ENCODE measurements around the gene NTSR1. TPM values are rescaled to one million over a fixed set of nuclear protein-coding genes. Genes with fewer than 3 reads are reported as not detected.

The NTSR1 gene
- not detected in 2 replicates for total RNA-seq

DNA sequence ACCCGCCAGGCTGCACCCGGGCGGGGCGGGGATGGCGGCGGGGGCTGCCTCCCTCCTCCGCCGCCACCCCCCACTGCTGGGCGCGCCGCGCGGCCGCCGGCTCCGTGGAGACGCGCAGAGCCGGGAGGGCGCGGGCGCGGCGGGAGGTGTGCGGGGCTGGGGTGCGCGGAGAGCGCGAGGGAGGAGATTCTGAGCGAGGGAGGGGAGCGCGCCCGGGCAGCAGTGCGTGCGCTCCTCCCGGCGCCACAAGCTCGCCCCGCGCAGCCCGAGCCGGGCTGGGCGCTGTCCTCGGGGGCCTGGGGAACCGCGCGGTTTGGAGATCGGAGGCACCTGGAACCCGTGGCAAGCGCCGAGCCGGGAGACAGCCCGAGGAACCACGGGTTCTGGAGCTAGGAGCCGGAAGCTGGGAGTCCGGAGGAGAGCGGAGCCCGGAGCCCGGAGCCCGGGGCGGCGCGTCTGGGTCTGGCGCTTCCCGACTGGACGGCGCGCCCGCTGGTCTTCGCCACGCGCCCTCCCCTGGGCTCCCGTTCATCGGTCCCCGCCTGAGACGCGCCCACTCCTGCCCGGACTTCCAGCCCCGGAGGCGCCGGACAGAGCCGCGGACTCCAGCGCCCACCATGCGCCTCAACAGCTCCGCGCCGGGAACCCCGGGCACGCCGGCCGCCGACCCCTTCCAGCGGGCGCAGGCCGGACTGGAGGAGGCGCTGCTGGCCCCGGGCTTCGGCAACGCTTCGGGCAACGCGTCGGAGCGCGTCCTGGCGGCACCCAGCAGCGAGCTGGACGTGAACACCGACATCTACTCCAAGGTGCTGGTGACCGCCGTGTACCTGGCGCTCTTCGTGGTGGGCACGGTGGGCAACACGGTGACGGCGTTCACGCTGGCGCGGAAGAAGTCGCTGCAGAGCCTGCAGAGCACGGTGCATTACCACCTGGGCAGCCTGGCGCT, at the start of gene NTSR1:
NTSR1 (plus strand) TSS at position 246 of the 946 bp plus-strand sequence; CDS start at position 618, 372 bp downstream.
- no peak for DNase-seq (ENCODE audit: low read depth)

GRCh38 chr20:62659488-62660239, 49.0 kb upstream of the NTSR1 start:
- DNase-seq (ENCODE audit: low read depth): no peak

- no peak for DNase-seq (ENCODE audit: low read depth)
Observed at GRCh38 chr20:62660240-62660615, 48.4 kb upstream of the NTSR1 start.

- no peak for DNase-seq (ENCODE audit: low read depth)
Observed at GRCh38 chr20:62660768-62661167, 47.9 kb upstream of the NTSR1 start.

DNA sequence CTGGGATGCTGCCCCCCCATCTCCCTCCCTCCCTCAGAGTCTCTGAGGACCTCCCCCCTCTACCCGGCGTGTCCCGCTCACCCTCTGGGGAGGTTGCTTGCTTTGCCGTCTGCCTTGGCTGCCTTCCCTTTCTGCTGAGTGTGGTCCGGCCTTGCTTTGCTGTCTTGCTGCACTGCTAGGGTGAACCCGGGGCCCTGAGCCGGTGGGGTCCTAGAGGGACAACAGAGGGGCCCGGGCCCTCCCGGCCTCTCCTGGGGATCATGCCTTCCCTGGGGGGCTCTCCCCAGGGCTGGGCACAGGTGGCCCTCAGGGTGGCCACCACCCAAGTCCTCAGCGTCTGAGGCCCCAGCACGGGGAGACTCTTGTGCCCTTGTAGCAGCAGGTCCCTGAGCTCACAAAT, 47.0 kb upstream of the NTSR1 start:
- no peak for DNase-seq (ENCODE audit: low read depth)

- peak; percentile 60 for DNase-seq (ENCODE audit: low read depth)
Observed at GRCh38 chr20:62662422-62662821, 46.2 kb upstream of the NTSR1 start.

DNA sequence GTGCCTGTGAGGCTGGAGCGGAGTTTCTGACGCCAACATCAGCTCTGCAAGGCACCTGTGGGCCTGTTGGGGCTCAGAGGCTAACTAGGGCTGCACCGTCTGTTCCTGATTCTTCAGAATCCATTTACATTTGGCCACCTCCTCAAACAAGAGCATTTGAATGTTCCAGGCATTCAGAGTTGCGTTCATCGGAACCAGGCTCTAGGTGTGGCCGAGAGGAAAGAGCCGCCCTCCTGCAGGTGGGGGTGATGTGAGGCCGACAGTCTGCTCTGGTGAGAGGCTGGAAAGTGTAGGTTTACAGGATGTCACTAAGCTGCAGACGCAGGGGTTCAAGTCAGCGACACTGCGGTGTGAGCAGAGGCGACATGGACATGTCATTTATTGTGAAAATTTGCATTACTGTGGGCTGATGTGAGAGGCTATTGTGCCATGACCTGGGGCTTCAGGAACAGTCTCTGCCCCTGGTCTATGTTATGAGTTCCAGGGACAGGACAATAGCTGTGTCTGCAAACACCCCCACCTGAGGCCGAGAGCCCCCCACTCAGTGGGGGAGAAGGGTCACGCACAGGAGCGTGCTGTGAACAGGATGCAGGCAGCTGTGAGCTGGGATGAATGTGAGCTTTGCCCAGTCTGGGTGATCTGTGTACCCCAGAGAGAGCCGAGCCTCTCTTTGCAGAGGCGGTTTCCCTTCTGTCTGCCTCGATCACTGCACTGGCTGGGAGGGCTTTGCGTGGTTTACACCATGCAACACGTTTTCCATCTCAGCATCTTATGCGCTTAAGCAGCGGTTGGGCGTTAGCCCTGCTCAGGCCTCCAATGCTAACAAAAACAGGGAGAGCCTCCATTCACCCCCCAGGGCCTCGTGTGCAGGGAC, 45.3 kb upstream of the NTSR1 start:
- no peak for DNase-seq (ENCODE audit: low read depth)

GRCh38 chr20:62664019-62664971, 44.3 kb upstream of the NTSR1 start:
- no peak for DNase-seq (ENCODE audit: low read depth)

DNA sequence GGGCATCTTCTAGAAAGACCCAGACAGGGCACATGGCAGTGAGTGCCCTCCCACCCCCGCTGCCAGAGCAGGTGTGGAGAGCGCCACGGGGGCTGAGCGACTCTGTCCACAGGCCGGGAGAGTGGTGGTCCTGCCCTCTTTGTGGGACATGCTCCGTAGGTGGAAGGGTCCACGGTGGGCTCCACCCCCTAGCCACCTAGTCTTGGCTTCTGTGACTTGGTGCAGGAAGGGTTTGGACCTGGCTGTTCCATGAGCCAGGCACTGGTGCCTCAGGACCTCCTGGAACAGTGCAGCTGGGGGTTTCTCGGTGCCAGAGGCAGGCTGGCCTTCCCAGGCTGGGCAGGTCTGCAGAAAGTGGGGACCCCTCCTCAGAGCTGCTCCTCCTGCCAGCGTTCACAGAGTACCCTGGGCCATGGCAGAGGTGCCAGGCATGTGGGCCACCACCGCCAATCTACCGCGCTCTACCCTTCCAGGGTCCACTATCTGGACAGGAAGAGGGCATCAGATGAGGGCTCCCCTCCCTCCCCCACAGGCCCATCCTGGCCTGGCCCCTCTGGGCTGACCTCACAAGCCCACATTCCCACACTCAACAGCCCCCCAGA, 43.4 kb upstream of the NTSR1 start:
- DNase-seq (ENCODE audit: low read depth): no peak

DNA sequence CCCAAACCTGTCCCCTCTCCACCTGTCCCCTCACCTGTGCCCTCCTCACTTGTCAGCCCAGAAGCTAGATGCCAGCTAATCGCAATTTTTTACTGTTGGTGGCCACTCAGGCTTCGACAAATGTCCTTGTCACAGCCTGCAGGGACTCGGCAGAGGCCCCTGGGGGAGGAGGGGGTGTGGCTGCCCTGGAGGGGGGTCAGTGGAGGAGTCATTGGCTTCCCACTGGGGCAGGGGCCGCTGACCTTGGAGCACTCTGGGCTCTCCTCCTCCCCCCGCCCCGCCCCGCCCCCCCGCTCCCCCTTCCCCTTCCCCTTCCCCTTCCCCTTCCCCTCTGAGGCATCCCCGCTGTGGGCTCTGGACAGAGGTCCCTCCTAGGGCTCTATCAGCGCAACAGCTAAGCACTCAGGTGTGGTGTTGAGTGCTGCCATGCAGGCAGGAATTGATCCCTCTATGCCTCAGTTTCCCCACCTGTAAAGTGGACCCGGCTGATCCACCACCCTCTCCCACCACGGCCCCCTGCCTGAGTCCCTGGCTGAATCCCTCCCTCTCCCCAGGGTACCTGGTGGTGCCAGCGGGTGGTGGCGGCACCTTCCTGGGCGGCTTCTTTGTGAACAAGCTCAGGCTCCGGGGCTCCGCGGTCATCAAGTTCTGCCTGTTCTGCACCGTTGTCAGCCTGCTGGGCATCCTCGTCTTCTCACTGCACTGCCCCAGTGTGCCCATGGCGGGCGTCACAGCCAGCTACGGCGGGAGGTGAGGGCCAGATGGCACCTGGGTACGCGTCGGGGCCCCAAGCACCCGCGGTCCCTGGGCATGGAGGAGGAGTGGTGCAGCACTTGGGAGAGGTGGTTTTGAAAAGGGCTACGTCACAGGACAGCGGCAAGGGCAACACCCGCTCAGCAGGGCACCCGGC, 42.6 kb upstream of the NTSR1 start:
- no peak for DNase-seq (ENCODE audit: low read depth)

DNA sequence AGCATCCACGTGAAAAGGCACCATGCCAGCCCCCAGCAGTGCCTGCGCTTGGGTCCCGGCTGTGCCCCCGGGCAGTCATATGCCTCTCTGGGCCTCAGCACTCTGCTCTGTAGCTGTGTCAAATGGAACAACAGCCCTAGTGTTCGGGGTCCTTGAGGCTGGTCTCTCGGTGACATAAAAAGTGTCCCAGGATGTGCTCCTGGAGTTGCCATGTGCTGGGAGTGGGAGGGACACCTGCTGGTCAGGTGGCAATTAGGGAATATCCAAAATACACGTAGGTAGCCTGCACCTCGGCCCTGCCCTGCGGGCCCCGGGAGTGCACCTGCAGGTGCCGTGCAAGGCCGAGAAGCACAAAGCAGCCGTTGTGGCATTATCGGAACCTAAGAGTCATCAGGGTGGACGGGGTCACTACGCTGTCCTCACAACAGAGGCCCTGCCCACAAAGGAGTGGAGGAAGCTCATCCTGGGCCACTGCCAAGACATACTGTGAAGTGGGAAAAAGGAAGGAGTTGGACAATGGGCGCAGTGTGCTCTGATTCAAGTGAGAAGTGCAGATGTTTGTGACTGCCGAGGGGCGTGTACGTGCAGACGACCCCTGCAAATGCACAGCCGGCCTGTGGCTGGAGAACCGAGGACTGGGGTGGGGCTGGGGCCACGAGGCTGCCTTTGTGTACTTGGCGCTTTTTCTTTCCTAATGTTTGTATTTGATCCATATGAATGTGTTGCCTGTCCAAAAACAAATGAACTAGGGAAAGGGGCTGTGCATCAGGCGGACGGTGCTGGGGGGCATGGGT, 41.7 kb upstream of the NTSR1 start:
- no peak for DNase-seq (ENCODE audit: low read depth)

- DNase-seq (ENCODE audit: low read depth): no peak
Observed at GRCh38 chr20:62667530-62668440, 40.9 kb upstream of the NTSR1 start.

DNA sequence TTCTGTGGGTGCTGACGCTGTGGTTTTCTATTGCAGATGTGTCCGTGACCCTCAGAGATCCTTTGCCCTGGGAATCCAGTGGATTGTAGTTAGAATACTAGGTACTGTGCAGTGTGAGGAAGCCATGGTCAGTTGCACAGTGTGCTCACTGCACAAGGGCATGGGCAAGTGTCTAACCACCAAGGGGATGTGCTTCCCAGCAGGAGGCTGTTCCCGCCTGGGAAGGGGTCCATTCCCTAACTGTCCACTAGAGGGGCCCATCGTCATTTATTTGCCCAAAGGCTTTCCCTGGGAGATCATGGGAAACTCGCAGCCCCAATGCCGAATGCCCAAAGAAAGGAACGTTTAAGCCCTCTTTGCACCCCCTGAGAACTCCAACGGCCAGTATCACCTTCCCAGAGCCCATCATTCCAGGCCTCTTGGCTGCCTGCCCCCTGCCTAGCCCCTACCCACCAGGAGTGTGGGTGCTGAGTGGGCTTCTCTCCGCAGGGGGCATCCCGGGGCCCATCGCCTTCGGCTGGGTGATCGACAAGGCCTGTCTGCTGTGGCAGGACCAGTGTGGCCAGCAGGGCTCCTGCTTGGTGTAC, 40.1 kb upstream of the NTSR1 start:
- peak; percentile 47 for DNase-seq (ENCODE audit: low read depth)

- no peak for DNase-seq (ENCODE audit: low read depth)
Observed at GRCh38 chr20:62669249-62669648, 39.4 kb upstream of the NTSR1 start.

- DNase-seq (ENCODE audit: low read depth): no peak
Observed at GRCh38 chr20:62670156-62670555, 38.5 kb upstream of the NTSR1 start.

DNA sequence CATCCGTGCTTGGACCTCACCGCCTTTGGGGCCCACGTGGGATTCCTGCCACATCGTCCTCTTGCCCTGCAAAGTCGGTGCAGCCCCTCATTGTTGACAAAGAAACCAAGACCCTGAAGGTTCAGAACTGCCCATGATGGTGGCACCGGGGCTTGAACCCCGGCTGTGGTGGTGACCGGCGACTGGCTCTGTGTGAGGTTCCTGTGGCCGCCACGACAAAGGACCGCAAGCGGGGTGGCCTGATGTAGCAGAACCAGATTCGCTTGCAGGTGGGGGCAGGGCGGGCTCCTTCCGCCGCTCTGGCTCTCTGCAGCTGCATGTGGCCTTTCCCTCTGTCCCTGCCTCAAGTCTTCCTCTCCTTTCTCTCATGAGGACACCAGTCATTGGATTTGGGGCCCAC, 37.6 kb upstream of the NTSR1 start:
- DNase-seq (ENCODE audit: low read depth): no peak

DNA sequence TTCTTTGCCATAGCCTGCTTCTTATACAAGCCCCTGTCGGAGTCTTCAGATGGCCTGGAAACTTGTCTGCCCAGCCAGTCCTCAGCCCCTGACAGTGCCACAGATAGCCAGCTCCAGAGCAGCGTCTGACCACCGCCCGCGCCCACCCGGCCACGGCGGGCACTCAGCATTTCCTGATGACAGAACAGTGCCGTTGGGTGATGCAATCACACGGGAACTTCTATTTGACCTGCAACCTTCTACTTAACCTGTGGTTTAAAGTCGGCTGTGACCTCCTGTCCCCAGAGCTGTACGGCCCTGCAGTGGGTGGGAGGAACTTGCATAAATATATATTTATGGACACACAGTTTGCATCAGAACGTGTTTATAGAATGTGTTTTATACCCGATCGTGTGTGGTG, 36.9 kb upstream of the NTSR1 start:
- DNase-seq (ENCODE audit: low read depth): no peak
